CD14-positive monocyte (primary cell): Measurements from ENCODE around the gene THNSL1. TPM values are rescaled to one million over a fixed set of nuclear protein-coding genes. Genes with fewer than 3 reads are reported as not detected.

Source experiments
- DNase-seq, 3 donors: peaks; one replicate each; pipeline ENCODE4 v3.0.0-alpha.2; 2011 to 2022
- H2AFZ ChIP-seq: 2 replicates; pipeline ENCODE4 v1.6.0; 2012; ENCODE audit warnings: mild to moderate bottlenecking, low read depth, low read length, inconsistent platforms; ENCODE audit not compliant: insufficient read depth, poor library complexity, severe bottlenecking
- H3K27ac ChIP-seq, 2 donors: 1 replicate in 1 of 2; 2 replicates in 1 of 2; pipeline ENCODE4 v1.5.1; 2012 to 2013; ENCODE audit warnings: low read length in 2 of 2, control low read depth in 1 of 2, inconsistent platforms in 1 of 2, low read depth in 1 of 2, mild to moderate bottlenecking in 1 of 2
- H3K27me3 ChIP-seq, 2 donors: one replicate each; pipeline versions ENCODE4 v1.6.0 to v1.6.1; 2011 to 2013; ENCODE audit warnings: low read length in 2 of 2; ENCODE audit not compliant: control insufficient read depth in 2 of 2, insufficient read depth in 2 of 2
- H3K36me3 ChIP-seq, 2 donors: replicated peaks in 1 of 2; 1 replicate in 1 of 2; 2 replicates in 1 of 2; pipeline versions ENCODE4 v1.5.1 to v1.6.1; 2012 to 2013; ENCODE audit warnings: low read length in 2 of 2, control low read depth in 1 of 2, inconsistent platforms in 1 of 2, mild to moderate bottlenecking in 1 of 2; ENCODE audit not compliant: insufficient read depth in 2 of 2, control insufficient read depth in 1 of 2
- H3K4me1 ChIP-seq, 2 donors: 1 replicate in 1 of 2; 2 replicates in 1 of 2; pipeline versions ENCODE4 v1.5.1 to v1.6.1; 2012 to 2013; ENCODE audit warnings: low read length in 2 of 2, control low read depth in 1 of 2, inconsistent platforms in 1 of 2, mild to moderate bottlenecking in 1 of 2, moderate library complexity in 1 of 2; ENCODE audit not compliant: insufficient read depth in 2 of 2, control insufficient read depth in 1 of 2
- H3K4me2 ChIP-seq: replicated peaks from 2 replicates; pipeline ENCODE3; 2012; ENCODE audit warnings: low read length, moderate library complexity, mild to moderate bottlenecking; ENCODE audit not compliant: poor library complexity, severe bottlenecking; ENCODE audit errors: extremely low read depth
- H3K4me3 ChIP-seq, 3 experiments: fragments of 200-600 bp in 1 of 3; sonication (generic) in 1 of 3; replicated peaks in 1 of 3; 1 replicate in 2 of 3; 2 replicates in 1 of 3; pipeline ENCODE4 v1.5.1; 2011 to 2013; ENCODE audit warnings: low read length in 3 of 3, mild to moderate bottlenecking in 3 of 3, control low read depth in 2 of 3, low read depth in 2 of 3, inconsistent platforms in 1 of 3, moderate library complexity in 1 of 3
- H3K79me2 ChIP-seq: 2 replicates; pipeline ENCODE4 v1.6.0; 2012; ENCODE audit warnings: mild to moderate bottlenecking, control low read depth, inconsistent platforms, low read length, moderate library complexity; ENCODE audit not compliant: insufficient read depth
- H3K9ac ChIP-seq: 2 replicates; pipeline ENCODE4 v1.6.0; 2017; ENCODE audit warnings: low read length, mild to moderate bottlenecking; ENCODE audit not compliant: insufficient read depth, poor library complexity, severe bottlenecking
- H3K9me3 ChIP-seq, 2 donors: replicated peaks in 1 of 2; 1 replicate in 1 of 2; 2 replicates in 1 of 2; pipeline versions ENCODE4 v1.5.1 to v1.6.1; 2012 to 2013; ENCODE audit warnings: low read length in 2 of 2, control low read depth in 1 of 2; ENCODE audit not compliant: control insufficient read depth in 1 of 2, insufficient read depth in 1 of 2
- H4K20me1 ChIP-seq: 2 replicates; pipeline ENCODE4 v1.6.0; 2012; ENCODE audit warnings: mild to moderate bottlenecking, low read length, control low read depth, moderate library complexity; ENCODE audit not compliant: insufficient read depth
- H3K27ac Mint-ChIP-seq, 7 donors: one replicate each; pipeline ENCODE4 v1.8.0; 2020; ENCODE audit warnings: mild to moderate bottlenecking in 7 of 7, mixed read lengths in 7 of 7, moderate library complexity in 6 of 7, inconsistent platforms in 2 of 7
- H3K27me3 Mint-ChIP-seq, 3 donors: one replicate each; pipeline ENCODE4 v1.8.0; 2021 to 2022; ENCODE audit warnings: low read depth in 3 of 3, mild to moderate bottlenecking in 3 of 3, mixed read lengths in 3 of 3, moderate library complexity in 3 of 3, inconsistent platforms in 1 of 3
- H3K36me3 Mint-ChIP-seq, 2 donors: one replicate each; pipeline ENCODE4 v1.8.0; 2020; ENCODE audit warnings: mixed read lengths in 2 of 2, inconsistent platforms in 1 of 2, mild to moderate bottlenecking in 1 of 2
- H3K4me1 Mint-ChIP-seq: one replicate; pipeline ENCODE4 v1.8.0; 2020; ENCODE audit warnings: mild to moderate bottlenecking, mixed read lengths
- H3K4me3 Mint-ChIP-seq, 2 donors: one replicate each; pipeline ENCODE4 v1.8.0; 2020; ENCODE audit warnings: mild to moderate bottlenecking in 2 of 2, mixed read lengths in 2 of 2, moderate library complexity in 1 of 2
- H3K9me3 Mint-ChIP-seq, 7 donors: one replicate each; pipeline ENCODE4 v1.8.0; 2020 to 2022; ENCODE audit warnings: mixed read lengths in 7 of 7, mild to moderate bottlenecking in 6 of 7, moderate library complexity in 6 of 7, inconsistent platforms in 2 of 7
- CTCF ChIP-seq: fragments of 200-600 bp; IDR thresholded peaks from one replicate; pipeline ENCODE4 v1.8.0; 2022; ENCODE audit warnings: antibody characterized with exemption, mild to moderate bottlenecking
- whole genome bisulfite sequencing: methylation state at CpG from one replicate; pipeline ENCODE4 v1.1.5; 2013; ENCODE audit warnings: missing lambda C conversion rate; ENCODE audit not compliant: insufficient coverage; 5-methylcytosine and 5-hydroxymethylcytosine counted together
- intact Hi-C, 2 donors: fragments of 100-400 bp; cut with micrococcal nuclease; formaldehyde crosslinking; loops; one replicate each; pipeline versions ENCODE4 v1.15.0 to v1.15.1; 2023
- polyA plus RNA-seq, 3 donors: library from polyadenylated mRNA; depleted of rRNA in 1 of 3; unstranded in 2 of 3; stranded (reverse) in 1 of 3; fragments of 300-500 nt in 2 of 3; fragments of >200 nt in 1 of 3; fragmentation: Illumina TruSeq in 2 of 3; gene quantifications; 1 replicate in 2 of 3; 2 replicates in 1 of 3; pipeline ENCODE4 v1.2.3, GENCODE V29; 2012 to 2021

THNSL1 gene
- polyA plus RNA-seq, 3 donors: 0.03 to 0.13 TPM; not detected in 1

GRCh38 chr10:24969841-24970281 lies 46.6 kb upstream of the THNSL1 start:
- no CpG with 5 or more reads among the region's 2 CpGs for WGBS
- H3K4me3 Mint-ChIP-seq: no peak overlapping the region
- no peaks in the 10 kb centered on the region for H3K36me3 Mint-ChIP-seq

GRCh38 chr10:24971374-24971773 lies 45.0 kb upstream of the THNSL1 start:
- intact Hi-C loops: no loop called here
- H3K27ac Mint-ChIP-seq: no peak overlapping the region
- H3K4me1 ChIP-seq: no peaks in the 10 kb centered on the region

More at GRCh38 chr10:24969841-24970281, 46.6 kb upstream of the THNSL1 start:
- Histone ChIP-seq H3K36me3 (no peaks in the 10 kb centered on the region), H3K4me1 (no peaks in the 10 kb centered on the region), H3K4me3 (no peak overlapping the region), H3K9ac (no peak overlapping the region), H3K4me2 (no peak overlapping the region), H3K27ac (no peak overlapping the region), H3K27me3 (no peaks in the 10 kb centered on the region), H4K20me1 (no peaks in the 10 kb centered on the region), H3K79me2 (no peaks in the 10 kb centered on the region), H2AFZ (no peak overlapping the region), H3K9me3 (no peaks in the 10 kb centered on the region)
- TF ChIP-seq CTCF: no peak
- H3K4me1 Mint-ChIP-seq: no peaks in the 10 kb centered on the region
- H3K27ac Mint-ChIP-seq: no peak overlapping the region
- peaks cover 2 to 4% (median 3%) of the 10 kb centered on the region in 3 donors for H3K27me3 Mint-ChIP-seq
- H3K9me3 Mint-ChIP-seq: peaks cover 0 to 5% (median 0%) of the 10 kb centered on the region in 7 donors
- DNase-seq: no peak
- intact Hi-C loops: no loop called here

More at GRCh38 chr10:24971374-24971773, 45.0 kb upstream of the THNSL1 start:
- H3K27me3 ChIP-seq: no peaks in the 10 kb centered on the region
- peaks cover 0 to 4% (median 0%) of the 10 kb centered on the region in 7 donors for H3K9me3 Mint-ChIP-seq
- no peak for TF ChIP-seq CTCF
- no peak overlapping the region for H3K27ac ChIP-seq
- no peaks in the 10 kb centered on the region for H4K20me1 ChIP-seq
- H3K36me3 Mint-ChIP-seq: no peaks in the 10 kb centered on the region
- no peak overlapping the region for H3K4me3 Mint-ChIP-seq
- H3K4me2 ChIP-seq: no peak overlapping the region
- no peak overlapping the region for H2AFZ ChIP-seq
- H3K9ac ChIP-seq: no peak overlapping the region
- no peaks in the 10 kb centered on the region for H3K4me1 Mint-ChIP-seq
- H3K36me3 ChIP-seq: no peaks in the 10 kb centered on the region
- H3K27me3 Mint-ChIP-seq: peaks cover 2 to 4% (median 3%) of the 10 kb centered on the region in 3 donors
- DNase-seq: no peak
- no peak overlapping the region for H3K4me3 ChIP-seq
- no peaks in the 10 kb centered on the region for H3K79me2 ChIP-seq
- no peaks in the 10 kb centered on the region for H3K9me3 ChIP-seq
